Cerebellar cortex (tissue), 1 donor: ENCODE measurements around the gene RASAL2.
"Not testable (repeated sequence)": the region's sequence is repeated elsewhere in the genome, so short reads cannot be mapped to it uniquely, and the experiment has no call there.

Experiments
- DNase-seq: peaks from one replicate; pipeline ENCODE4 v3.0.0-alpha.2; 2015; ENCODE audit warnings: low spot score

RASAL2 gene

DNA sequence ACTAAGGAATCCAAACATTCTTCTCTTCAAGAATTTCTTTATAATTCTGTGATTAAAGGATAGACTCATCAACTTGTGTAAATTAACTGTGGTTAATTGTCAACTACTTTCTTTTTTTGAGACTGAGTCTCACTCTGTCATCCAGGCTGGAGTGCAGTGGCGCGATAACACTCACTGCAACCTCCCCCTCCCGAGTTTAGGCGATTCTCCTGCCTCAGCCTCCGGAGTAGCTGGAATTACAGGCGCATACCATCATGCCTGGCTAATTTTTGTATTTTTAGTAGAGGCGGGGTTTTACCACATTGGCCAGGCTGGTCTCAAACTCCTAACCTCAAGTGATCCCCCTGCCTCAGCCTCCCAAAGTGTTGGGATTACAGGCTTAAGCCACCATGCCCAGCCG is 296.4 kb downstream of the RASAL2 start:
- not testable (repeated sequence) for DNase-seq

DNA sequence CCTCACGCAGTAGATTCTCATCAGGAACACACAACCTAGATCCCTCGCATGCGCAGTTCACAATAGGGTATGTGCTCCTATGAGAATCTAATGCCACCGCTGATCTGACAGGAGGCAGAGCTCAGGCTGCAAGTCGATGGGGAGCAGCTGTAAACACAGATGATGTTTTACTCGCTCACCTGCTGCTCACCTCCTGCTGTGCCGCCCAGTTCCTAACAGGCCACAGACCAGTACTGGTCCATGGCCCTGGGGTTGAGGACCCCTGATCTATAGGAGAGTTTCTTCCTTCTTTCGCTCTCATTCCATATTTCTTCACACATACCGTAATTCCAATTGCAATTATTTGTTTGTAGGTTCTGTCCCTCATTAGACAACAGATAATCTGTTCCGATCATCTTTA is 299.5 kb downstream of the RASAL2 start:
- no peak for DNase-seq

DNA sequence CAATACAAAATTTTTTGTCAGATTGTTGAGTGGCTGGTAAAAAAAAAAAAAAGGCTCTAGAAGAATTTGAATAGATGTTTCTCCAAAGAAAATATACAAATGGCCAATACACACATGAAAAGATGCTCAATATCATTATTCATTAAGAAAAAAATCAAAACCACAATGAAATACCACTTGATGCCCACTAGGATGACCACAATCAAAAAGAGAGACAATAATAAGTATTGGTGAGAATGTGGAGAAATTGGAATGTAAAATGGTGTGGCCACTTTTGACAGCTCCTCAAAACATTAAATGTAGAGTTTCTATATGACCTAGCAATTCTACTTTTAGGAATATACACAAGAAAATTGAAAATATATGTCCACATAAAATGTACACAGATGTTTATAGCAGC is 302.9 kb downstream of the RASAL2 start:
- DNase-seq: no peak

DNA sequence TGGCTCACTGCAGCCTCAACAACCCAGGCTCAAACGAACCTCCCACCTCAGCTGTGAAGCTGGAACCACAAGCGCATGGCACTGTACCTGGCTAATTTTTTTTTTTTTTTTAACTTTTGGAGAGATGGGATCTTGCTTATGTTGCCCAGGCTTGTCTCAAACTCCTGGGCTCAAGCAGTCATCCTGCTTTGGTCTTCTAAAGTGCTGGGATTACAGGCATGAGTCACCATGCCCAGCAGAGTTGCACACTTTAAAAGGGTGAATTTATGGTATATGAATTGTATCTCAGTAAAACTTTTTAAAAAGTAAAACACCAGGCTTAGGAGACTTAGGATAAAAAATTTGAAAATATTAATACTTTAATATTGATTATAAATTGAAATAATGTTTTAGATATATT is 303.8 kb downstream of the RASAL2 start:
- DNase-seq: no peak

GRCh38 chr1:178399177-178399728 is 305.3 kb downstream of the RASAL2 start:
- no peak for DNase-seq

- no peak for DNase-seq
Measured at GRCh38 chr1:178405137-178405536, 311.2 kb downstream of the RASAL2 start.

DNA sequence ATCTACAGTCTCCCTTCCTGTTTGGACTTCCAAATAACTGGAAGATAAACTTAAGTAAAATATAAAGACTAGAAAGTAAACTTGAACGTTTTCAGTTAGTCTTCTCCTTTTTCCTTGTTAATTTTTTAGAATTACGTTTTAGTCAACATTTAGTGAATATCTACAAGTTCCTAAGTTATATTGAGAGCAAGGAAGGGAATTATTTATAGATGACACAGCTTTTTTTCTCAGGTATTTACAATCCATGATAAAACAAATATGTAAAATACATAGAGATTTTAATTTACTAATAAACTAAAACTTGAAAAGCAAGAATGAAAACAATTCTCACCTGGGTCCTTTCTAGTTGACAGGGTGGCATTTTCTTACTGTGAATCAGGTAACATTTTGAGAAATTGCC is 313.3 kb downstream of the RASAL2 start:
- no peak for DNase-seq

- DNase-seq: no peak
Measured at GRCh38 chr1:178407655-178408054, 313.8 kb downstream of the RASAL2 start.

DNA sequence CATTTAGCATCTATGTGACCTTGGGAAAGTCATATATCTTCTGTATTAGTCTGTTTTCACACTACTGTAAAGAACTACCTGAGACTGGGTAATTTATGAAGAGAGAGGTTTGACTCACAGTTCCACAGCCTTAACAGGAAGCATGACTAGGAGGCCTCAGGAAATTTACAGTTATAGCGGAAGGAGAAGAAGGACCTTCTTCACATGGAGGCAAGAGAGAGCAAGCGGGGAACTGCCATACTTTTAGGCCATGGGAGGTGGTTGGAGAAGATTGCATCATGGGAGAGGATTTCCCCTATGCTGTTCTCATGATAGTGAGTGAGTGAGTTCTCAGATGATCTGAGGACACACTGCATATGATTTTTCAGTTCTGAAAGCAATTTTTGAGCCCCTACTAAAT is 315.0 kb downstream of the RASAL2 start:
- DNase-seq: no peak

- no peak for DNase-seq
Measured at GRCh38 chr1:178409541-178409940, 315.6 kb downstream of the RASAL2 start.

GRCh38 chr1:178411756-178412399 is 318.0 kb downstream of the RASAL2 start:
- DNase-seq: no peak

DNA sequence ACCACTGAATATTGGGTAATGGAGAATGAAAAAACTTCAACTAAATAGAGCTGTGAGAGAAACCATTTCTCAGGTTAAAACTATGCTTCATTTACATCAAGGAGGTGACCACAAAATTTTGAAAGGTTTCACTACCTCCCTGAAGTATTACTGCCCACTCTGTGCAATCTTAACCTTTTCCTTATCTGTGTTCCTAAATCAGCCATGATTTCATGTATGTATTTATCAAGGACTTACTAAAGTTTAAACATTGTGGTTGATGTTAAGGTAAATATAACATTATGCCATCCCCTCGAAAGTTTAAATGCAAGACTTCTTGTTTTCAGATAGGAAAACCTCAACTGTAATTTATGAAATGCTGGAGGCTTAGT is 318.5 kb downstream of the RASAL2 start:
- DNase-seq: no peak

DNA sequence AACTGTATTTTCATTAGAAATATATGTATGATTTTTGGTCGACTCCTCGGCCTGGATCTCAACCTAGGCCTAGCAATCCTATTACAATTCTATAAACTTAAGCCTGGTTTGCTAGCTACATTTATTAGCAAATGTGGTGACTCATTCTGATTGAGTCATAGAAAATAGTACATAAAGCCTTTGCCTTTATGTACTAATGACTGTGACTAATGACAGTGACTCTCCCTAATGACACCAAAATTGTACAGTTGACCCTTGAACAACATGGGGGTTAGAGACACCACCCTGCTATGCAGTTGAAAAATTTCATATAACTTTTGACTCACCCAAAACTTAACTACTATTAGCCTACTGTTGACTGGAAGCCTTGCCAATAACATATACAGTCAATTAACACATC is 324.0 kb downstream of the RASAL2 start:
- no peak for DNase-seq

- no peak for DNase-seq
Measured at GRCh38 chr1:178418284-178418955, 324.5 kb downstream of the RASAL2 start.

GRCh38 chr1:178434360-178434759 is 340.5 kb downstream of the RASAL2 start:
- no peak for DNase-seq

- DNase-seq: no peak
Measured at GRCh38 chr1:178434899-178435435, 341.1 kb downstream of the RASAL2 start.

- DNase-seq: no peak
Measured at GRCh38 chr1:178436899-178437298, 343.0 kb downstream of the RASAL2 start.

DNA sequence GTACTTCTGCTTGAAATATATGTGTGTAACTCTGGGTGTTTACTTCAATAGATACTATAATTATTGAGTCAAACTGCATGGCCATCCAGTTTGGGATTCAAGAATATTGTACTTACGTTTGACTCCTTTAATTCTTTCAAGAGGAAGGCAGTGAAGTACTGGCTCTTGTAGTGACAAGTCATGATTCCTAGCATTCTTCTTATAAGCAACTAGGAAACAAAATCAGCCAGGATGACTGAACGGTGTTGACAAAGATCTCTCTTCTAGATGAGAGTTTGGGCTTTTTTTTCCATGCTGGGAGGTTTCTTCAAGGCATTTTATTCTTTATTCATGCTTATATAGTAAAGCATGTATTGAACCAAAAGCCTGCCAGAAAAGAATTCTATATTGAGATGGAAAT is 344.5 kb downstream of the RASAL2 start:
- no peak for DNase-seq

DNA sequence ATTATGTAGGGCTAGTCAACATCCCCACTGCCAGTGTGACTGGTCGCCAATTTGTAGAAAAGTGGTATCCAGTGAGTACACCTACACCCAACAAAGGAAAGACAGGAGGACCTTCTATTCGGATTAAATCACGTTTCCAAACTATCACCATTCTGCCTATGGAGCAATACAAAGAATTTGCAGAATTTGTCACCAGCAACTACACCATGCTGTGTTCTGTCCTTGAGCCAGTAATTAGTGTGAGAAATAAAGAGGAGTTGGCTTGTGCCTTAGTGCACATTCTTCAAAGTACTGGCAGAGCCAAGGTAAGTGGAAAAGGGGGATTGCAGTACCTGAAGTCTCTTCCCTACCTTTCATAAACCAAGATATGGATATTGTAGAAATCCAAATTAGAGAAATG is 349.0 kb downstream of the RASAL2 start:
- DNase-seq: no peak

GRCh38 chr1:178450871-178451270 is 357.0 kb downstream of the RASAL2 start:
- DNase-seq: no peak

DNA sequence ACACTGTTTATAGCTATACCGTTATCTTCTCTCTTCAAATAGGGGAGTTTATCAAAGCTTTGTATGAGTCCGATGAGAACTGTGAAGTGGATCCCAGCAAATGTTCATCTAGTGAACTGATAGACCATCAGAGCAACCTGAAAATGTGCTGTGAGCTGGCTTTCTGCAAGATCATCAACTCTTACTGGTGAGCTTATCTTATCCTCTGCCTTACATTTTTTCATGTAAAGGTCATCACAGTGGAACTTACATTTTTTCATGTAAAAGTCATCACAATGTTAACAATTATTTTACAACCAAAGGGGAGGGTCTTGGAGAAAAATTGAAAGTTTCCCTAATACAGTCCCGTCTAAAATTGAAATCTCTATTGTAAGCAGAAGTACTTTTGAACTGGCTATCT is 357.6 kb downstream of the RASAL2 start:
- DNase-seq: no peak

DNA sequence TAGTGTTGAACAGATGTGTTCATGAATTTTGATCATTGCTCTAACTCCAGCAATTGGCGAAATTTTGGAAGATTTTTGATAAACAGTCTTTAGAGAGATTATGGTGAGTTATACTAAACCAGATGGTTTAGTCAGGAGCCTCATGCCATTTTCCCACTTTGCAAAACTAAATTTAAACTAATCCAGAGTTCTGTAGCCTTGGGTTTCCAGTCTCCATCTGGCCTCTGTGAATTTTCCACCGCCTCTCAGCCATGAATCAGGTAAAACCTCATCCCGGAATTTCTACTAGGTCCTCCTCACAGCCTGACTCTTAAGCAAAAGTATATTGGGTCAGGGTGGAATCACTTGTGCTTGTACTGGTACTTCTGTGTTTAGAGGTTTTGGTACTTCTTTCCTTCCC is 358.1 kb downstream of the RASAL2 start:
- no peak for DNase-seq

GRCh38 chr1:178456472-178456871 is 362.6 kb downstream of the RASAL2 start:
- DNase-seq: no peak

DNA sequence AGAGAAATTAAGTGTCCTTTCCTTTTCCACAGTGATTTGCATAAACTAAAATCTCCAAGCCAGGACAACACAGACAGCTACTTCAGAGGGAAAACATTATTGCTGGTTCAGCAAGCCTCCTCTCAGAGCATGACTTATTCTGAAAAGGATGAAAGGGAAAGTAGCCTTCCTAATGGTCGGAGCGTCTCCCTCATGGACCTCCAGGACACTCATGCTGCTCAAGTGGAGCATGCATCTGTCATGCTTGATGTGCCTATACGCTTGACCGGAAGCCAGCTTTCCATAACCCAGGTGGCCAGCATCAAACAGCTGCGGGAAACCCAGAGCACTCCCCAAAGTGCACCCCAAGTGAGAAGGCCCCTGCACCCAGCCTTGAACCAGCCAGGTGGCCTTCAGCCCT is 363.7 kb downstream of the RASAL2 start:
- DNase-seq: no peak
